ENCODE results near the gene CENPF.

DNA sequence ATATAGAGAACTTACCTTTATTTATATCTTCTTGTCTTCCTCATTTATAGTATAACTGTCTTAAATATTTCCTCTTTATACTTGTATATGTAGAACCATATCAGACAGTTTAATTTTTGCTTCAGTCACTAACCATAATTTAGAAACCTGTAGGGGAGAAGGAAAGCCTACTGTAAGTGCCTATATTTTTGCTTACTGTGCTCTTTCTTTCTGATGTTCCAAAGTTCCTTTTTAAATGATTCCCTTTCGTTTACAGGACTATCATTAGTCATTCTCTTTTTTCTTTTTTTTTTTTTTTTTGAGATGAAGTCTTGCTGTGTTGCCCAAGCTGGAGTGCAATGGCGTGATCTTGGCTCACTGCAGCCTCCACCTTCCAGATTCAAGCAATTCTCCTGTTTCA, 109.7 kb downstream of the CENPF start:
- TF ChIP-seq EZH2 (IDR thresholded peaks at IDR 0.05; ENCODE audit: borderline replicate concordance, low read depth, low read length): no peak
- TF ChIP-seq SRSF3 (IDR thresholded peaks at IDR 0.05; ENCODE audit: insufficient read depth, low read length): no peak
- TF ChIP-seq MAFF (IDR thresholded peaks at IDR 0.05; ENCODE audit: low read length): no peak
- TF ChIP-seq PHF8 (IDR thresholded peaks at IDR 0.05; ENCODE audit: borderline replicate concordance, low read length): no peak
- no peak for TF ChIP-seq SMARCA4 (IDR thresholded peaks at IDR 0.05)
